HG02798 (cell line): ENCODE data around the gene NOTCH1.

Source experiments
- ATAC-seq: cut with Tn5 transposase; IDR thresholded peaks from one replicate; pipeline ENCODE4 v1.9.1; 2021; ENCODE audit warnings: mild to moderate bottlenecking; ENCODE audit not compliant: unreplicated experiment, poor library complexity

NOTCH1 gene

GRCh38 chr9:136451221-136451877 is 94.5 kb downstream of the NOTCH1 start:
- ATAC-seq, result no peak

GRCh38 chr9:136448655-136449054 is 97.2 kb downstream of the NOTCH1 start:
- ATAC-seq, result no peak

GRCh38 chr9:136447173-136447778 is 98.6 kb downstream of the NOTCH1 start:
- no peak for ATAC-seq

- ATAC-seq, result no peak
Measured at GRCh38 chr9:136445799-136446198, 100.0 kb downstream of the NOTCH1 start.
